ENCODE results near the gene ENTREP3. TPM values are rescaled to one million over a fixed set of nuclear protein-coding genes. Genes with fewer than 3 reads are reported as not detected.
A peak's percentile ranks its signal among the peaks of the same experiment; 100 is the strongest.
"Not testable (repeated sequence)": the region's sequence is repeated elsewhere in the genome, so short reads cannot be mapped to it uniquely, and the experiment has no call there.

The ENTREP3 gene
- total and polyA plus RNA-seq, 8 donors: 17.1 to 33.5 (median 22.0) TPM

GRCh38 chr1:155226188-155226909 is 28.9 kb downstream of the ENTREP3 start:
- Histone ChIP-seq H3K4me1 (peaks cover 3 to 59% of the 10 kb centered on the region in 2 donors), H3K27me3 (no peaks in the 10 kb centered on the region), H3K4me3 (peak overlapping the region; percentile 56 to 60), H3K27ac (peak overlapping the region; percentile 85), H3K36me3 (no peaks in the 10 kb centered on the region), H3K9me3 (no peaks in the 10 kb centered on the region)
- ATAC-seq (peak; percentile 73), DNase-seq (peak; percentile 56 to 90 (median 80))
- TF ChIP-seq CTCF (IDR thresholded peaks at IDR 0.05): peak; percentile 28 to 56
- intact Hi-C loops (cut with DNase I): no loop called here

- ATAC-seq; intact Hi-C loops (cut with DNase I); DNase-seq; H3K27me3 ChIP-seq; H3K9me3 ChIP-seq; H3K36me3 ChIP-seq; H3K4me3 ChIP-seq: not testable (repeated sequence)
- peaks cover 3 to 67% of the 10 kb centered on the region in 2 donors for H3K4me1 ChIP-seq
- peak overlapping the region in 1 of 2 donors; percentile 85 for H3K27ac ChIP-seq
These were observed 29.9 kb downstream of the ENTREP3 start for GRCh38 chr1:155225404-155225759.

GRCh38 chr1:155223047-155223446 is 32.2 kb downstream of the ENTREP3 start:
- ATAC-seq (no peak), DNase-seq (no peak)
- intact Hi-C loops (cut with DNase I): no loop called here
- H3K4me1 ChIP-seq: peaks cover 3 to 79% of the 10 kb centered on the region in 2 donors
- H3K36me3 ChIP-seq: no peaks in the 10 kb centered on the region
- peak overlapping the region in 1 of 2 donors; percentile 85 for H3K27ac ChIP-seq
- H3K4me3 ChIP-seq: no peak overlapping the region
- no peaks in the 10 kb centered on the region for H3K27me3 ChIP-seq
- TF ChIP-seq CTCF (IDR thresholded peaks at IDR 0.05): no peak
- no peaks in the 10 kb centered on the region for H3K9me3 ChIP-seq

- ATAC-seq; H3K9me3 ChIP-seq; intact Hi-C loops (cut with DNase I); H3K36me3 ChIP-seq; H3K4me3 ChIP-seq; DNase-seq; H3K27me3 ChIP-seq: not testable (repeated sequence)
- Histone ChIP-seq H3K27ac (peak overlapping the region; percentile 8 to 82), H3K4me1 (peaks cover 3 to 61% of the 10 kb centered on the region in 2 donors)
These were observed 34.9 kb downstream of the ENTREP3 start for GRCh38 chr1:155220211-155220965.

- TF ChIP-seq CTCF (IDR thresholded peaks at IDR 0.05): no peak
- Histone ChIP-seq H3K4me3 (peak overlapping the region in 1 of 2 donors; percentile 3), H3K27ac (peak overlapping the region; percentile 8 to 82), H3K27me3 (no peaks in the 10 kb centered on the region), H3K4me1 (peaks cover 3 to 55% of the 10 kb centered on the region in 2 donors), H3K36me3 (no peaks in the 10 kb centered on the region), H3K9me3 (no peaks in the 10 kb centered on the region)
- intact Hi-C loops (cut with DNase I): no loop called here
- ATAC-seq: peak; percentile 55
- peak in 1 of 4 donors; percentile 24 for DNase-seq
These were observed 35.7 kb downstream of the ENTREP3 start for GRCh38 chr1:155219592-155220031.

All from left lung (tissue), 10 donors.